GM12878 (cell line): ENCODE data around the gene SYNGAP1.

Experiments used
- CREB1 ChIP-seq: IDR thresholded peaks from 2 replicates; pipeline ENCODE4 v1.6.1; 2012; ENCODE audit warnings: low read depth, mild to moderate bottlenecking, inconsistent platforms
- CTCF ChIP-seq, 3 experiments: IDR thresholded peaks in 2 of 3; conservative IDR thresholded peaks in 1 of 3; 2 replicates each; pipeline ENCODE4 v1.5.1; 2011; ENCODE audit warnings: low read depth in 3 of 3, low read length in 3 of 3, mild to moderate bottlenecking in 3 of 3, control low read depth in 2 of 3, moderate library complexity in 2 of 3, inconsistent platforms in 1 of 3, mixed read lengths in 1 of 3; ENCODE audit not compliant: control insufficient read depth in 2 of 3, insufficient read depth in 1 of 3; ENCODE audit errors: extremely low read depth in 1 of 3
- EGR1 ChIP-seq, 2 experiments: IDR thresholded peaks; 1 replicate in 1 of 2; 2 replicates in 1 of 2; pipeline ENCODE4 v1.6.1; 2011 to 2012; ENCODE audit warnings: low read depth in 2 of 2, low read length in 2 of 2, borderline replicate concordance in 1 of 2, mild to moderate bottlenecking in 1 of 2, moderate library complexity in 1 of 2
- EP300 ChIP-seq, 2 experiments: fragments of 150-350 bp in 1 of 2; IDR thresholded peaks; 2 replicates each; pipeline ENCODE4 v1.6.1; 2011 to 2012; ENCODE audit warnings: low read depth in 2 of 2, low read length in 2 of 2, borderline replicate concordance in 1 of 2, improper control_type of control experiment in 1 of 2, inconsistent platforms in 1 of 2; ENCODE audit not compliant: control insufficient read depth in 1 of 2
- FOXM1 ChIP-seq: IDR thresholded peaks from 2 replicates; pipeline ENCODE4 v1.6.1; 2012; ENCODE audit warnings: low read depth, mild to moderate bottlenecking, inconsistent platforms, low read length, moderate library complexity
- MXI1 ChIP-seq: fragments of 150-350 bp; IDR thresholded peaks from 2 replicates; pipeline ENCODE4 v1.6.1; 2011; ENCODE audit warnings: low read depth, mild to moderate bottlenecking, inconsistent platforms, low read length, improper control_type of control experiment
- MYB ChIP-seq: fragments of 150-350 bp; IDR thresholded peaks from 2 replicates; pipeline ENCODE4 v1.6.1; 2014; ENCODE audit warnings: mild to moderate bottlenecking, low read depth, low read length, borderline replicate concordance
- RAD21 ChIP-seq: IDR thresholded peaks from 2 replicates; pipeline ENCODE4 v1.6.1; 2011; ENCODE audit warnings: mild to moderate bottlenecking, low read depth, low read length, moderate library complexity; ENCODE audit not compliant: insufficient read depth
- RELB ChIP-seq: fragments of 450-650 bp; IDR thresholded peaks from 2 replicates; pipeline ENCODE4 v1.6.1; 2017; ENCODE audit warnings: low read depth, mild to moderate bottlenecking, moderate library complexity

GRCh38 chr6:33384581-33385020 lies 35.3 kb upstream of the SYNGAP1 start:
- TF ChIP-seq FOXM1 (no peak), RAD21 (no peak), EP300 (IDR thresholded peaks at IDR 0.05; ENCODE audit: borderline replicate concordance in 1 of 2, control insufficient read depth in 1 of 2, low read depth in 2 of 2, low read length in 2 of 2) (no peak), MXI1 (no peak), CTCF (IDR thresholded peaks at IDR 0.05 in 2 of 3, conservative IDR thresholded peaks at IDR 0.05 in 1 of 3; ENCODE audit: control insufficient read depth in 2 of 3, extremely low read depth in 1 of 3, insufficient read depth in 1 of 3, low read depth in 3 of 3, low read length in 3 of 3) (no peak), CREB1 (no peak), RELB (no peak), EGR1 (IDR thresholded peaks at IDR 0.05; ENCODE audit: borderline replicate concordance in 1 of 2, low read depth in 2 of 2, low read length in 2 of 2) (no peak), MYB (no peak)
